Skeletal muscle tissue (tissue), 4 donors: ENCODE data around the gene AGXT. TPM values are rescaled to one million over a fixed set of nuclear protein-coding genes. Genes with fewer than 3 reads are reported as not detected.

ENCODE experiments used
- H3K27ac ChIP-seq: one replicate; pipeline ENCODE4 v1.7.0; 2013; ENCODE audit warnings: mild to moderate bottlenecking, low read depth, low read length, inconsistent platforms
- H3K27me3 ChIP-seq, 3 donors: one replicate each; pipeline ENCODE4 v1.7.0; 2013; ENCODE audit warnings: low read length in 3 of 3; ENCODE audit not compliant: control insufficient read depth in 3 of 3, insufficient read depth in 3 of 3
- H3K36me3 ChIP-seq, 3 donors: one replicate each; pipeline ENCODE4 v1.7.0; 2013; ENCODE audit warnings: low read length in 3 of 3; ENCODE audit not compliant: control insufficient read depth in 3 of 3, insufficient read depth in 3 of 3
- H3K4me1 ChIP-seq, 3 donors: one replicate each; pipeline ENCODE4 v1.7.0; 2013; ENCODE audit warnings: low read length in 3 of 3, mild to moderate bottlenecking in 3 of 3; ENCODE audit not compliant: control insufficient read depth in 3 of 3, insufficient read depth in 3 of 3
- H3K4me3 ChIP-seq, 3 donors: one replicate each; pipeline ENCODE4 v1.7.0; 2013; ENCODE audit warnings: low read length in 3 of 3
- H3K9ac ChIP-seq, 3 donors: one replicate each; pipeline ENCODE4 v1.7.0; 2013; ENCODE audit warnings: low read length in 3 of 3, mild to moderate bottlenecking in 3 of 3, moderate library complexity in 2 of 3, low read depth in 1 of 3
- H3K9me3 ChIP-seq, 3 donors: one replicate each; pipeline ENCODE4 v1.7.0; 2013; ENCODE audit warnings: low read length in 3 of 3; ENCODE audit not compliant: control insufficient read depth in 3 of 3
- total RNA-seq: library from RNA; depleted of rRNA; stranded (reverse); fragments of >200 nt; gene quantifications from one replicate; pipeline ENCODE4 v1.2.3, GENCODE V29; 2014
- donor health status: Osteomylitis.

Gene AGXT
- total RNA-seq, 1 donor from 2014 or later, result not detected

- Histone ChIP-seq H3K27ac (no peak overlapping the region), H3K27me3 (peaks cover 0 to 3% (median 0%) of the 10 kb centered on the region in 3 donors), H3K9me3 (no peaks in the 10 kb centered on the region), H3K9ac (no peak overlapping the region), H3K36me3 (no peaks in the 10 kb centered on the region), H3K4me3 (no peak overlapping the region), H3K4me1 (peaks cover 13 to 18% (median 14%) of the 10 kb centered on the region in 3 donors)
Measured at GRCh38 chr2:240898108-240898730, 29.6 kb downstream of the AGXT start.

GRCh38 chr2:240898731-240899467, 30.3 kb downstream of the AGXT start:
- Histone ChIP-seq H3K9ac (peak overlapping the region in 1 of 3 donors; percentile 40), H3K9me3 (no peaks in the 10 kb centered on the region), H3K4me3 (no peak overlapping the region), H3K27ac (no peak overlapping the region), H3K27me3 (peaks cover 0 to 3% (median 0%) of the 10 kb centered on the region in 3 donors), H3K36me3 (no peaks in the 10 kb centered on the region), H3K4me1 (peaks cover 13 to 18% (median 14%) of the 10 kb centered on the region in 3 donors)

GRCh38 chr2:240899468-240899865, 30.8 kb downstream of the AGXT start:
- H3K4me3 ChIP-seq, result no peak overlapping the region
- peaks cover 13 to 18% (median 14%) of the 10 kb centered on the region in 3 donors for H3K4me1 ChIP-seq
- no peak overlapping the region for H3K27ac ChIP-seq
- H3K36me3 ChIP-seq, result no peaks in the 10 kb centered on the region
- H3K27me3 ChIP-seq, result peaks cover 0 to 3% (median 0%) of the 10 kb centered on the region in 3 donors
- H3K9ac ChIP-seq, result no peak overlapping the region
- no peaks in the 10 kb centered on the region for H3K9me3 ChIP-seq

- peaks cover 0 to under 1% (median 0%) of the 10 kb centered on the region in 3 donors for H3K27me3 ChIP-seq
- no peaks in the 10 kb centered on the region for H3K9me3 ChIP-seq
- no peaks in the 10 kb centered on the region for H3K36me3 ChIP-seq
- H3K27ac ChIP-seq, result no peak overlapping the region
- no peak overlapping the region for H3K4me3 ChIP-seq
- peaks cover 13 to 18% (median 14%) of the 10 kb centered on the region in 3 donors for H3K4me1 ChIP-seq
- H3K9ac ChIP-seq, result no peak overlapping the region
Measured at GRCh38 chr2:240900141-240900860, 31.7 kb downstream of the AGXT start.

GRCh38 chr2:240901986-240902614, 33.5 kb downstream of the AGXT start:
- no peak overlapping the region for H3K4me3 ChIP-seq
- no peaks in the 10 kb centered on the region for H3K36me3 ChIP-seq
- H3K27ac ChIP-seq, result no peak overlapping the region
- H3K27me3 ChIP-seq, result peaks cover 8 to 12% (median 10%) of the 10 kb centered on the region in 3 donors
- no peak overlapping the region for H3K9ac ChIP-seq
- peaks cover 13 to 17% (median 14%) of the 10 kb centered on the region in 3 donors for H3K4me1 ChIP-seq
- H3K9me3 ChIP-seq, result no peaks in the 10 kb centered on the region

GRCh38 chr2:240902615-240903041, 34.0 kb downstream of the AGXT start:
- H3K27me3 ChIP-seq, result peaks cover 12 to 16% (median 14%) of the 10 kb centered on the region in 3 donors
- H3K36me3 ChIP-seq, result no peaks in the 10 kb centered on the region
- no peaks in the 10 kb centered on the region for H3K9me3 ChIP-seq
- H3K4me1 ChIP-seq, result peaks cover 13 to 16% (median 14%) of the 10 kb centered on the region in 3 donors
- H3K4me3 ChIP-seq, result no peak overlapping the region
- no peak overlapping the region for H3K27ac ChIP-seq
- no peak overlapping the region for H3K9ac ChIP-seq

GRCh38 chr2:240903191-240904060, 34.8 kb downstream of the AGXT start:
- peaks cover 6 to 11% (median 9%) of the 10 kb centered on the region in 3 donors for H3K4me1 ChIP-seq
- H3K27ac ChIP-seq, result no peak overlapping the region
- H3K36me3 ChIP-seq, result no peaks in the 10 kb centered on the region
- H3K9me3 ChIP-seq, result no peaks in the 10 kb centered on the region
- H3K9ac ChIP-seq, result no peak overlapping the region
- H3K27me3 ChIP-seq, result peaks cover 12 to 16% (median 14%) of the 10 kb centered on the region in 3 donors
- no peak overlapping the region for H3K4me3 ChIP-seq

- H3K9ac ChIP-seq, result no peak overlapping the region
- H3K4me1 ChIP-seq, result peaks cover 0 to under 1% (median 0%) of the 10 kb centered on the region in 3 donors
- no peaks in the 10 kb centered on the region for H3K36me3 ChIP-seq
- H3K9me3 ChIP-seq, result no peaks in the 10 kb centered on the region
- peaks cover 14 to 18% (median 16%) of the 10 kb centered on the region in 3 donors for H3K27me3 ChIP-seq
- no peak overlapping the region for H3K27ac ChIP-seq
- H3K4me3 ChIP-seq, result no peak overlapping the region
Measured at GRCh38 chr2:240904216-240905175, 35.9 kb downstream of the AGXT start.
